Ammon's horn (tissue), 1 donor: ENCODE results near the gene LEF1.

ENCODE experiments used
- DNase-seq: peaks from one replicate; pipeline ENCODE4 v3.0.0-alpha.2; 2016; ENCODE audit warnings: low spot score

LEF1 gene

GRCh38 chr4:108146819-108147218, 21.9 kb downstream of the LEF1 start:
- DNase-seq = no peak

- no peak for DNase-seq
Measured at GRCh38 chr4:108146336-108146735, 22.4 kb downstream of the LEF1 start.

GRCh38 chr4:108144451-108144850, 24.3 kb downstream of the LEF1 start:
- no peak for DNase-seq

- no peak for DNase-seq
Measured at GRCh38 chr4:108143515-108143914, 25.2 kb downstream of the LEF1 start.

- no peak for DNase-seq
Measured at GRCh38 chr4:108142870-108143269, 25.9 kb downstream of the LEF1 start.

GRCh38 chr4:108141213-108141950, 27.4 kb downstream of the LEF1 start:
- no peak for DNase-seq

- DNase-seq = no peak
Measured at GRCh38 chr4:108140328-108140727, 28.4 kb downstream of the LEF1 start.

GRCh38 chr4:108139089-108139488, 29.6 kb downstream of the LEF1 start:
- no peak for DNase-seq

GRCh38 chr4:108135549-108136209, 33.1 kb downstream of the LEF1 start:
- no peak for DNase-seq

GRCh38 chr4:108130955-108131354, 37.8 kb downstream of the LEF1 start:
- no peak for DNase-seq

- no peak for DNase-seq
Measured at GRCh38 chr4:108129196-108129595, 39.5 kb downstream of the LEF1 start.

- DNase-seq = no peak
Measured at GRCh38 chr4:108126806-108127205, 41.9 kb downstream of the LEF1 start.

GRCh38 chr4:108120789-108121188, 47.9 kb downstream of the LEF1 start:
- DNase-seq = no peak

- no peak for DNase-seq
Measured at GRCh38 chr4:108119199-108119800, 49.4 kb downstream of the LEF1 start.

GRCh38 chr4:108118505-108118904, 50.2 kb downstream of the LEF1 start:
- DNase-seq = no peak

GRCh38 chr4:108117418-108118182, 51.1 kb downstream of the LEF1 start:
- no peak for DNase-seq

GRCh38 chr4:108116423-108117168, 52.1 kb downstream of the LEF1 start:
- no peak for DNase-seq

- DNase-seq = no peak
Measured at GRCh38 chr4:108115168-108115526, 53.6 kb downstream of the LEF1 start.

- DNase-seq = no peak
Measured at GRCh38 chr4:108114503-108114902, 54.2 kb downstream of the LEF1 start.

- no peak for DNase-seq
Measured at GRCh38 chr4:108113229-108113628, 55.5 kb downstream of the LEF1 start.

GRCh38 chr4:108111781-108112180, 57.0 kb downstream of the LEF1 start:
- no peak for DNase-seq

- DNase-seq = no peak
Measured at GRCh38 chr4:108110450-108110849, 58.3 kb downstream of the LEF1 start.
